GM18870 (cell line): Measurements from ENCODE around the gene DCAF6.

ENCODE experiments used
- ATAC-seq: cut with Tn5 transposase; IDR thresholded peaks from one replicate; pipeline ENCODE4 v1.9.1; 2021; ENCODE audit warnings: moderate library complexity; ENCODE audit not compliant: unreplicated experiment

The DCAF6 gene

GRCh38 chr1:168097921-168098528 is 161.5 kb downstream of the DCAF6 start:
- no peak for ATAC-seq

- ATAC-seq = no peak
Measured at GRCh38 chr1:168098534-168099320, 162.2 kb downstream of the DCAF6 start.

- ATAC-seq = no peak
Measured at GRCh38 chr1:168099337-168099801, 162.9 kb downstream of the DCAF6 start.

- no peak for ATAC-seq
Measured at GRCh38 chr1:168100315-168101002, 164.0 kb downstream of the DCAF6 start.

- no peak for ATAC-seq
Measured at GRCh38 chr1:168101336-168101735, 164.9 kb downstream of the DCAF6 start.

- no peak for ATAC-seq
Measured at GRCh38 chr1:168102487-168102886, 166.0 kb downstream of the DCAF6 start.

GRCh38 chr1:168104535-168104934 is 168.1 kb downstream of the DCAF6 start:
- no peak for ATAC-seq

GRCh38 chr1:168105846-168106245 is 169.4 kb downstream of the DCAF6 start:
- ATAC-seq = no peak

GRCh38 chr1:168106274-168106673 is 169.8 kb downstream of the DCAF6 start:
- no peak for ATAC-seq

GRCh38 chr1:168110896-168111545 is 174.5 kb downstream of the DCAF6 start:
- no peak for ATAC-seq

- ATAC-seq = no peak
Measured at GRCh38 chr1:168112673-168113305, 176.3 kb downstream of the DCAF6 start.

GRCh38 chr1:168114845-168115244 is 178.4 kb downstream of the DCAF6 start:
- no peak for ATAC-seq

- ATAC-seq = no peak
Measured at GRCh38 chr1:168116327-168116799, 179.9 kb downstream of the DCAF6 start.

GRCh38 chr1:168119750-168120149 is 183.3 kb downstream of the DCAF6 start:
- no peak for ATAC-seq

- no peak for ATAC-seq
Measured at GRCh38 chr1:168121401-168122011, 185.0 kb downstream of the DCAF6 start.

GRCh38 chr1:168125051-168125450 is 188.6 kb downstream of the DCAF6 start:
- no peak for ATAC-seq
